GM12878 (cell line): ENCODE measurements around the gene ADARB1. TPM values are rescaled to one million over a fixed set of nuclear protein-coding genes. Genes with fewer than 3 reads are reported as not detected.

ENCODE experiments used
- ATAC-seq: fragments of 200-7000 bp; cut with Tn5 transposase; 3 replicates; pipeline ENCODE4 v1.9.1; 2020; ENCODE audit warnings: mild to moderate bottlenecking, moderate library complexity
- BruUV-seq: library from RNA; stranded (reverse); fragments of 400-500 nt; replicated peaks from 2 replicates; lab custom pipeline; 2021; lab: Mats Ljungman, UMichigan
- CTCF ChIA-PET: fragments of 300-600 bp; sonication (Branson Sonifier 250); formaldehyde crosslinking; extraction: SDS; loops from one replicate; lab custom pipeline; 2021; ENCODE audit warnings: inconsistent platforms; lab: Yijun Ruan, JAX
- POLR2A ChIA-PET: fragments of 350-600 bp; formaldehyde crosslinking; extraction: SDS; loops from one replicate; lab custom pipeline; 2021; ENCODE audit warnings: inconsistent platforms; lab: Charles Lee
- RAD21 ChIA-PET: fragments of 300-600 bp; sonication (Branson Sonifier 250); formaldehyde crosslinking; loops from one replicate; lab custom pipeline; 2023; ENCODE audit warnings: antibody characterized with exemption; ENCODE audit not compliant: unreplicated experiment; lab: Charles Lee
- SMC1A ChIA-PET: fragments of 300-600 bp; sonication (Branson Sonifier 250); formaldehyde crosslinking; loops from one replicate; lab custom pipeline; 2023; ENCODE audit not compliant: unreplicated experiment, uncharacterized antibody; lab: Charles Lee
- DNase-seq: peaks from one replicate; pipeline ENCODE4 v3.0.0-alpha.2; 2011; ENCODE audit warnings: low read depth, low spot score
- FAIRE-seq: peaks from 3 replicates; lab custom pipeline; 2011; peaks lifted over from hg19 to GRCh38; lab: Jason Lieb, UNC
- H2AFZ ChIP-seq: 2 replicates; pipeline ENCODE4 v1.6.0; 2011; ENCODE audit warnings: low read depth, low read length, control low read depth; ENCODE audit not compliant: control insufficient read depth
- H3K27ac ChIP-seq: 2 replicates; pipeline ENCODE4 v1.5.1; 2011; ENCODE audit warnings: control low read depth; ENCODE audit not compliant: control insufficient read depth, insufficient read depth
- H3K27me3 ChIP-seq, 2 experiments: replicated peaks in 1 of 2; 2 replicates each; pipeline versions ENCODE4 v1.6.0 to v1.6.1; 2011; ENCODE audit warnings: low read length in 1 of 2; ENCODE audit not compliant: control insufficient read depth in 2 of 2, insufficient read depth in 2 of 2
- H3K36me3 ChIP-seq, 2 experiments: 2 replicates each; pipeline ENCODE4 v1.5.1; 2011; ENCODE audit warnings: low read length in 1 of 2; ENCODE audit not compliant: control insufficient read depth in 2 of 2, insufficient read depth in 2 of 2
- H3K4me1 ChIP-seq: 2 replicates; pipeline ENCODE4 v1.6.1; 2011; ENCODE audit warnings: mild to moderate bottlenecking, low read length, moderate library complexity, mixed read lengths; ENCODE audit not compliant: control insufficient read depth, insufficient read depth
- H3K4me2 ChIP-seq: 2 replicates; pipeline ENCODE4 v1.6.0; 2011; ENCODE audit warnings: control low read depth; ENCODE audit not compliant: control insufficient read depth, insufficient read depth
- H3K4me3 ChIP-seq: fragments of 200-600 bp; sonication (generic); 2 replicates; pipeline ENCODE4 v1.5.1; 2016
- H3K79me2 ChIP-seq: 2 replicates; pipeline ENCODE4 v1.6.0; 2011; ENCODE audit warnings: low read length; ENCODE audit not compliant: control insufficient read depth, insufficient read depth
- H3K9ac ChIP-seq: 2 replicates; pipeline ENCODE4 v1.8.0; 2011; ENCODE audit warnings: low read length, control low read depth, mixed read lengths; ENCODE audit not compliant: control insufficient read depth, insufficient read depth
- H3K9me3 ChIP-seq: replicated peaks from 3 replicates; pipeline ENCODE4 v1.5.1; 2011; ENCODE audit warnings: mild to moderate bottlenecking, low read length; ENCODE audit not compliant: control insufficient read depth, insufficient read depth
- H4K20me1 ChIP-seq: 2 replicates; pipeline ENCODE4 v1.6.0; 2011; ENCODE audit not compliant: control insufficient read depth, insufficient read depth
- ATF2 ChIP-seq: IDR thresholded peaks from 2 replicates; pipeline ENCODE4 v1.6.1; 2012; ENCODE audit warnings: low read length, inconsistent platforms
- CEBPZ ChIP-seq: fragments of 150-350 bp; IDR thresholded peaks from 2 replicates; pipeline ENCODE4 v1.6.1; 2016; ENCODE audit warnings: low read depth, low read length
- FOS ChIP-seq: IDR thresholded peaks from 3 replicates; pipeline ENCODE4 v1.6.1; 2011; ENCODE audit warnings: borderline replicate concordance; ENCODE audit not compliant: insufficient read length; ENCODE audit errors: extremely low read depth
- FOXM1 ChIP-seq: IDR thresholded peaks from 2 replicates; pipeline ENCODE4 v1.6.1; 2012; ENCODE audit warnings: low read depth, mild to moderate bottlenecking, inconsistent platforms, low read length, moderate library complexity
- HDGF ChIP-seq: fragments of 450-650 bp; IDR thresholded peaks from 2 replicates; pipeline ENCODE4 v1.6.1; 2016; ENCODE audit warnings: antibody characterized with exemption
- HSF1 ChIP-seq: fragments of 150-350 bp; IDR thresholded peaks from 2 replicates; pipeline ENCODE4 v1.6.1; 2014; ENCODE audit warnings: mild to moderate bottlenecking, low read depth, low read length
- MTA2 ChIP-seq: fragments of 450-650 bp; IDR thresholded peaks from 2 replicates; pipeline ENCODE4 v1.6.1; 2016; ENCODE audit warnings: low read depth, mild to moderate bottlenecking, moderate library complexity
- NBN ChIP-seq: fragments of 450-650 bp; IDR thresholded peaks from 2 replicates; pipeline ENCODE4 v1.6.1; 2016
- SREBF1 ChIP-seq: IDR thresholded peaks from 2 replicates; pipeline ENCODE4 v1.6.1; 2012; ENCODE audit warnings: mild to moderate bottlenecking, low read length
- TCF7 ChIP-seq: IDR thresholded peaks from 2 replicates; pipeline ENCODE4 v1.6.1; 2014; ENCODE audit warnings: antibody characterized with exemption, borderline replicate concordance
- YY1 ChIP-seq: IDR thresholded peaks from 2 replicates; pipeline ENCODE4 v1.6.1; 2011; ENCODE audit warnings: low read depth, mild to moderate bottlenecking, low read length
- ZNF274 ChIP-seq: IDR thresholded peaks from one replicate; pipeline ENCODE4 v1.8.0; 2011; ENCODE audit not compliant: insufficient read length, insufficient read depth
- ZSCAN29 ChIP-seq: fragments of 450-650 bp; IDR thresholded peaks from 2 replicates; pipeline ENCODE4 v1.6.1; 2017; ENCODE audit warnings: mild to moderate bottlenecking, moderate library complexity
- WGBS: methylation state at CpG from one replicate; pipeline ENCODE4 v1.1.6; 2016; ENCODE audit warnings: low lambda C conversion rate; ENCODE audit not compliant: insufficient replicate concordance, insufficient coverage; ENCODE audit errors: missing lambda C conversion rate; 5-methylcytosine and 5-hydroxymethylcytosine counted together
- in situ Hi-C: fragments of 300-500 bp; cut with MboI; formaldehyde crosslinking; loops from 9 replicates; pipeline ENCODE4 v1.14.3; 2018; ENCODE audit warnings: mixed read lengths
- intact Hi-C: fragments of 100-400 bp; cut with micrococcal nuclease; formaldehyde crosslinking; loops from one replicate; pipeline ENCODE4 v1.14.2; 2022; ENCODE audit not compliant: unreplicated experiment
- polyA plus RNA-seq, 11 experiments: library from polyadenylated mRNA; depleted of rRNA in 4 of 11; unstranded in 6 of 11; stranded (reverse) in 5 of 11; fragments of >200 nt; fragmentation: Nextera tagmentation in 4 of 11; fragmentation: Illumina TruSeq in 1 of 11; extraction: Ambion mirVana in 4 of 11; extraction: Trizol in 1 of 11; gene quantifications; 1 replicate in 1 of 11; 2 replicates in 10 of 11; pipeline versions ENCODE4 v1.2.1 to v1.2.3, GENCODE V29; 2011 to 2016; ENCODE audit warnings: inconsistent platforms in 2 of 11, missing spikeins in 2 of 11, low read depth in 1 of 11
- total RNA-seq, 4 experiments: library from RNA; depleted of rRNA in 3 of 4; stranded (reverse); fragments of >200 nt in 3 of 4; fragmentation: Illumina TruSeq in 1 of 4; extraction: Trizol in 1 of 4; gene quantifications; 2 replicates each; pipeline versions ENCODE4 v1.2.1 to v1.2.3, GENCODE V29; 2013 to 2021
- TF ChIP-seq, protein P1 (sequence below): IDR thresholded peaks from 2 replicates; pipeline ENCODE4 v1.6.1; 2011; ENCODE audit warnings: mild to moderate bottlenecking, low read depth, low read length, moderate library complexity; ENCODE audit not compliant: insufficient replicate concordance
- TF ChIP-seq, protein P2 (sequence below): fragments of 450-650 bp; IDR thresholded peaks from 2 replicates; pipeline ENCODE4 v1.6.1; 2018; ENCODE audit warnings: mild to moderate bottlenecking, low read depth, moderate library complexity; ENCODE audit not compliant: partially characterized antibody

The ADARB1 gene
- total and polyA plus RNA-seq, 10 of the 15 experiments (the other 5 are each of a cell fraction or from before 2014, with no cell fraction given) = 5.7 to 61.7 (median 25.3) TPM

DNA sequence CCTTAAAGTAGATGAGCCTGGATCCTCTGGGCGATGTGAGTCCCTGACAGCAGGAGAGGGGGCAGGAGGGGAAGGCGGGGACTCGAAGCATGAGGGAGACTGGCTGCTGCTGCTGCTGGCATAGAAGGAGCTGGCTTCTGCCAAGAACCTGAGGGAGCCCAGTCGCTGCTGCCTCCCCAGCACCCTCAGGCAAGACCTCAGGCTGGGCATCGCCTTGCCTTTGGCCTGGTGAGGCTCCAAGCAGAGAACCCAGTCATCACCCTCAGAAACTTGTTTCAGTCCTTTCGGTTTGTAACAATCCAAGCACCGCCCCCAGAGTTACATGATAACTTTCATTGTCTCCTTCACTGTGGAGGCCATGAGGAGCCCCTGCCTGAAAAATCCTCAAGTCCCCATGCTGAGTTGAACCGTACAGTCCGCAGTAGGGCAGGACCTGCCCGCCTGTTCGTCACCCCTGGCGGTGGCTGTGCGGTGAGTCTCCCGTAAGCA, 174.6 kb downstream of the ADARB1 start:
- no peaks in the 10 kb centered on the region; the same call in 2 of the 3 replicates for H3K9me3 ChIP-seq
- no peak overlapping the region for H2AFZ ChIP-seq
- WGBS = 48% methylated on average over 14 of the region's 14 CpGs
- intact Hi-C loops = no loop called here
- H3K36me3 ChIP-seq = no peaks in the 10 kb centered on the region
- ChIA-PET POLR2A (no interaction called here), SMC1A (interaction anchor here (1.3 kb wide), 1 partner anchor 10 kb away, joined by 3 read pairs; no protein-coding TSS in a partner anchor), CTCF (interaction anchor here (0.7 to 1.7 kb wide), 2 partner anchors 97 to 110 kb away, joined by 3 to 7 read pairs; no protein-coding TSS in a partner anchor), RAD21 (no interaction called here)
- FAIRE-seq = no peak
- H3K4me2 ChIP-seq = no peak overlapping the region
- no peaks in the 10 kb centered on the region for H3K79me2 ChIP-seq
- no peak overlapping the region for H3K4me3 ChIP-seq
- DNase-seq = no peak
- in situ Hi-C loops = no loop called here
- no peaks in the 10 kb centered on the region for H3K4me1 ChIP-seq
- no peaks in the 10 kb centered on the region for H3K27me3 ChIP-seq
- no TSS peak for BruUV-seq
- H3K9ac ChIP-seq = no peak overlapping the region
- H4K20me1 ChIP-seq = no peaks in the 10 kb centered on the region
- H3K27ac ChIP-seq = no peak overlapping the region
- no peak for ATAC-seq
- TF ChIP-seq TCF7 = no peak
- TF ChIP-seq MTA2 = no peak
- no peak for TF ChIP-seq NBN
- TF ChIP-seq, protein P1, sequence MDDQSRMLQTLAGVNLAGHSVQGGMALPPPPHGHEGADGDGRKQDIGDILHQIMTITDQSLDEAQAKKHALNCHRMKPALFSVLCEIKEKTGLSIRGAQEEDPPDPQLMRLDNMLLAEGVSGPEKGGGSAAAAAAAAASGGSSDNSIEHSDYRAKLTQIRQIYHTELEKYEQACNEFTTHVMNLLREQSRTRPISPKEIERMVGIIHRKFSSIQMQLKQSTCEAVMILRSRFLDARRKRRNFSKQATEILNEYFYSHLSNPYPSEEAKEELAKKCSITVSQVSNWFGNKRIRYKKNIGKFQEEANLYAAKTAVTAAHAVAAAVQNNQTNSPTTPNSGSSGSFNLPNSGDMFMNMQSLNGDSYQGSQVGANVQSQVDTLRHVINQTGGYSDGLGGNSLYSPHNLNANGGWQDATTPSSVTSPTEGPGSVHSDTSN = no peak
- no peak for TF ChIP-seq FOS
- TF ChIP-seq FOXM1 = no peak
- TF ChIP-seq ZSCAN29 = no peak
- TF ChIP-seq SREBF1 = no peak
- no peak for TF ChIP-seq ATF2
- no peak for TF ChIP-seq HSF1
- no peak for TF ChIP-seq CEBPZ
- TF ChIP-seq, protein P2, sequence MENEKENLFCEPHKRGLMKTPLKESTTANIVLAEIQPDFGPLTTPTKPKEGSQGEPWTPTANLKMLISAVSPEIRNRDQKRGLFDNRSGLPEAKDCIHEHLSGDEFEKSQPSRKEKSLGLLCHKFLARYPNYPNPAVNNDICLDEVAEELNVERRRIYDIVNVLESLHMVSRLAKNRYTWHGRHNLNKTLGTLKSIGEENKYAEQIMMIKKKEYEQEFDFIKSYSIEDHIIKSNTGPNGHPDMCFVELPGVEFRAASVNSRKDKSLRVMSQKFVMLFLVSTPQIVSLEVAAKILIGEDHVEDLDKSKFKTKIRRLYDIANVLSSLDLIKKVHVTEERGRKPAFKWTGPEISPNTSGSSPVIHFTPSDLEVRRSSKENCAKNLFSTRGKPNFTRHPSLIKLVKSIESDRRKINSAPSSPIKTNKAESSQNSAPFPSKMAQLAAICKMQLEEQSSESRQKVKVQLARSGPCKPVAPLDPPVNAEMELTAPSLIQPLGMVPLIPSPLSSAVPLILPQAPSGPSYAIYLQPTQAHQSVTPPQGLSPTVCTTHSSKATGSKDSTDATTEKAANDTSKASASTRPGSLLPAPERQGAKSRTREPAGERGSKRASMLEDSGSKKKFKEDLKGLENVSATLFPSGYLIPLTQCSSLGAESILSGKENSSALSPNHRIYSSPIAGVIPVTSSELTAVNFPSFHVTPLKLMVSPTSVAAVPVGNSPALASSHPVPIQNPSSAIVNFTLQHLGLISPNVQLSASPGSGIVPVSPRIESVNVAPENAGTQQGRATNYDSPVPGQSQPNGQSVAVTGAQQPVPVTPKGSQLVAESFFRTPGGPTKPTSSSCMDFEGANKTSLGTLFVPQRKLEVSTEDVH = no peak
- TF ChIP-seq ZNF274 = no peak
- TF ChIP-seq HDGF = no peak
- no peak for TF ChIP-seq YY1
